Suppressor macrophage (primary cell): Measurements from ENCODE around the gene PTAFR.
A peak's percentile ranks its signal among the peaks of the same experiment; 100 is the strongest.

ENCODE experiments used
- DNase-seq, 4 experiments: peaks; one replicate each; pipeline ENCODE4 v3.0.0-alpha.2; 2020 to 2022

The PTAFR gene

GRCh38 chr1:28175955-28176485 is 470 bp downstream of the PTAFR start:
- DNase-seq: peak in 3 of 4 experiments; percentile 40 to 47 (median 41)

GRCh38 chr1:28173980-28174297 is 2.6 kb downstream of the PTAFR start:
- DNase-seq: no peak

GRCh38 chr1:28173151-28173979 is 3.1 kb downstream of the PTAFR start:
- peak; percentile 54 to 82 (median 74) for DNase-seq

- peak; percentile 78 to 90 (median 87) for DNase-seq
Observed at GRCh38 chr1:28172713-28173150, 3.8 kb downstream of the PTAFR start.

GRCh38 chr1:28171246-28171645 is 5.2 kb downstream of the PTAFR start:
- DNase-seq: no peak

GRCh38 chr1:28170001-28170596 is 6.4 kb downstream of the PTAFR start:
- DNase-seq: no peak

GRCh38 chr1:28163496-28164161 is 12.9 kb downstream of the PTAFR start:
- DNase-seq: no peak

GRCh38 chr1:28162151-28162550 is 14.3 kb downstream of the PTAFR start:
- no peak for DNase-seq

GRCh38 chr1:28161751-28162150 is 14.7 kb downstream of the PTAFR start:
- DNase-seq: peak; percentile 34 to 77 (median 60)

GRCh38 chr1:28160782-28161266 is 15.7 kb downstream of the PTAFR start:
- peak in 3 of 4 experiments; percentile 38 to 51 (median 39) for DNase-seq

GRCh38 chr1:28159680-28160079 is 16.8 kb downstream of the PTAFR start:
- DNase-seq: peak; percentile 36 to 73 (median 64)

GRCh38 chr1:28159243-28159642 is 17.2 kb downstream of the PTAFR start:
- DNase-seq: peak in 3 of 4 experiments; percentile 48 to 55 (median 50)

GRCh38 chr1:28157894-28158293 is 18.6 kb downstream of the PTAFR start:
- DNase-seq: no peak

GRCh38 chr1:28156821-28157220 is 19.7 kb downstream of the PTAFR start:
- DNase-seq: peak; percentile 86 to 94 (median 94)

GRCh38 chr1:28155628-28156027 is 20.9 kb downstream of the PTAFR start:
- DNase-seq: no peak

GRCh38 chr1:28154078-28154594 is 22.4 kb downstream of the PTAFR start:
- DNase-seq: peak in 3 of 4 experiments; percentile 56 to 68 (median 64)

GRCh38 chr1:28150125-28150780 is 26.2 kb downstream of the PTAFR start:
- no peak for DNase-seq

GRCh38 chr1:28148880-28149195 is 27.7 kb downstream of the PTAFR start:
- DNase-seq: no peak

- no peak for DNase-seq
Observed at GRCh38 chr1:28147264-28148094, 29.0 kb downstream of the PTAFR start.

GRCh38 chr1:28145728-28146127 is 30.8 kb downstream of the PTAFR start:
- no peak for DNase-seq
